OCI-LY3 (cell line): Measurements from ENCODE around the gene MAGI1.

Experiments used
- CTCF ChIP-seq: fragments of 200-600, 300-600 bp; sonication (generic); IDR thresholded peaks from 2 replicates; pipeline ENCODE4 v1.5.1; 2014; ENCODE audit warnings: antibody characterized with exemption, low read length, low read depth
- EZH2phosphoT487 ChIP-seq: fragments of 200-600 bp; shearing (Covaris generic); IDR thresholded peaks from 2 replicates; pipeline ENCODE4 v1.6.1; 2018; ENCODE audit warnings: antibody characterized with exemption, mixed run types, low read depth

- TF ChIP-seq CTCF (no peak), EZH2phosphoT487 (no peak)
Observed at GRCh38 chr3:65796676-65797075, 242.0 kb downstream of the MAGI1 start.
